ENCODE measurements around the gene S100A6. TPM values are rescaled to one million over a fixed set of nuclear protein-coding genes. Genes with fewer than 3 reads are reported as not detected.

The S100A6 gene
- total RNA-seq, 2 donors from 2014 or later, result 3.7 to 7.5 TPM

GRCh38 chr1:153556348-153556747, 20.6 kb upstream of the S100A6 start:
- DNase-seq, result no peak
- Histone ChIP-seq H3K4me1 (ENCODE audit: control insufficient read depth, insufficient read depth, low read length) (no peaks in the 10 kb centered on the region), H3K4me3 (ENCODE audit: low read length) (no peak overlapping the region), H3K27ac (ENCODE audit: low read depth, low read length) (no peak overlapping the region), H3K9ac (ENCODE audit: extremely low read depth, low read length, poor library complexity, severe bottlenecking) (no peak overlapping the region), H3K36me3 (ENCODE audit: control insufficient read depth, insufficient read depth, low read length) (no peaks in the 10 kb centered on the region), H3K27me3 (ENCODE audit: control insufficient read depth, insufficient read depth, low read length, poor library complexity, severe bottlenecking) (no peaks in the 10 kb centered on the region), H3K9me3 (ENCODE audit: control insufficient read depth, low read length) (no peaks in the 10 kb centered on the region)
- Mint-ChIP-seq H3K27me3 (ENCODE audit: insufficient read depth) (no peaks in the 10 kb centered on the region), H3K36me3 (ENCODE audit: low read depth) (no peaks in the 10 kb centered on the region), H3K27ac (no peak overlapping the region), H3K9me3 (no peaks in the 10 kb centered on the region), H3K4me1 (no peaks in the 10 kb centered on the region), H3K4me3 (no peak overlapping the region)
- TF ChIP-seq CTCF (conservative IDR thresholded peaks at IDR 0.05), result no peak
- WGBS, 2 experiments (ENCODE audit: insufficient coverage in 1 of 2, insufficient read length in 1 of 2), result 79 to 100% methylated on average over 1 of the region's 1 CpG

- Histone ChIP-seq H3K36me3 (ENCODE audit: control insufficient read depth, insufficient read depth, low read length) (no peaks in the 10 kb centered on the region), H3K4me1 (ENCODE audit: control insufficient read depth, insufficient read depth, low read length) (no peaks in the 10 kb centered on the region), H3K4me3 (ENCODE audit: low read length) (no peak overlapping the region), H3K9me3 (ENCODE audit: control insufficient read depth, low read length) (no peaks in the 10 kb centered on the region), H3K9ac (ENCODE audit: extremely low read depth, low read length, poor library complexity, severe bottlenecking) (no peak overlapping the region), H3K27me3 (ENCODE audit: control insufficient read depth, insufficient read depth, low read length, poor library complexity, severe bottlenecking) (no peaks in the 10 kb centered on the region), H3K27ac (ENCODE audit: low read depth, low read length) (no peak overlapping the region)
- H3K4me1 Mint-ChIP-seq, result peaks cover 3% of the 10 kb centered on the region
- H3K9me3 Mint-ChIP-seq, result no peaks in the 10 kb centered on the region
- no peak for DNase-seq
- no peak overlapping the region for H3K27ac Mint-ChIP-seq
- WGBS, 2 experiments (ENCODE audit: insufficient coverage in 1 of 2, insufficient read length in 1 of 2), result 93 to 100% methylated on average over 1 to 2 of the region's 2 CpGs
- H3K36me3 Mint-ChIP-seq (ENCODE audit: low read depth), result no peaks in the 10 kb centered on the region
- H3K27me3 Mint-ChIP-seq (ENCODE audit: insufficient read depth), result peaks cover 5% of the 10 kb centered on the region
- TF ChIP-seq CTCF (conservative IDR thresholded peaks at IDR 0.05), result no peak
- H3K4me3 Mint-ChIP-seq, result no peak overlapping the region
These were observed 18.2 kb upstream of the S100A6 start for GRCh38 chr1:153553830-153554541.

- Histone ChIP-seq H3K4me1 (ENCODE audit: control insufficient read depth, insufficient read depth, low read length) (no peaks in the 10 kb centered on the region), H3K9me3 (ENCODE audit: control insufficient read depth, low read length) (no peaks in the 10 kb centered on the region), H3K9ac (ENCODE audit: extremely low read depth, low read length, poor library complexity, severe bottlenecking) (no peak overlapping the region), H3K27ac (ENCODE audit: low read depth, low read length) (no peak overlapping the region), H3K36me3 (ENCODE audit: control insufficient read depth, insufficient read depth, low read length) (no peaks in the 10 kb centered on the region), H3K4me3 (ENCODE audit: low read length) (no peak overlapping the region), H3K27me3 (ENCODE audit: control insufficient read depth, insufficient read depth, low read length, poor library complexity, severe bottlenecking) (no peaks in the 10 kb centered on the region)
- TF ChIP-seq CTCF (conservative IDR thresholded peaks at IDR 0.05), result no peak
- peaks cover 3% of the 10 kb centered on the region for H3K4me1 Mint-ChIP-seq
- no peak for DNase-seq
- WGBS, 2 experiments (ENCODE audit: insufficient coverage in 1 of 2, insufficient read length in 1 of 2), result 92 to 93% methylated on average over 5 to 12 of the region's 12 CpGs
- H3K27me3 Mint-ChIP-seq (ENCODE audit: insufficient read depth), result peaks cover 5% of the 10 kb centered on the region
- no peaks in the 10 kb centered on the region for H3K36me3 Mint-ChIP-seq (ENCODE audit: low read depth)
- H3K27ac Mint-ChIP-seq, result no peak overlapping the region
- no peaks in the 10 kb centered on the region for H3K9me3 Mint-ChIP-seq
- no peak overlapping the region for H3K4me3 Mint-ChIP-seq
These were observed 17.3 kb upstream of the S100A6 start for GRCh38 chr1:153553096-153553495.

Data from endodermal cell (in vitro differentiated cells).